Measurements from ENCODE around the gene NOTUM.
A peak's percentile ranks its signal among the peaks of the same experiment; 100 is the strongest.

NOTUM gene

DNA sequence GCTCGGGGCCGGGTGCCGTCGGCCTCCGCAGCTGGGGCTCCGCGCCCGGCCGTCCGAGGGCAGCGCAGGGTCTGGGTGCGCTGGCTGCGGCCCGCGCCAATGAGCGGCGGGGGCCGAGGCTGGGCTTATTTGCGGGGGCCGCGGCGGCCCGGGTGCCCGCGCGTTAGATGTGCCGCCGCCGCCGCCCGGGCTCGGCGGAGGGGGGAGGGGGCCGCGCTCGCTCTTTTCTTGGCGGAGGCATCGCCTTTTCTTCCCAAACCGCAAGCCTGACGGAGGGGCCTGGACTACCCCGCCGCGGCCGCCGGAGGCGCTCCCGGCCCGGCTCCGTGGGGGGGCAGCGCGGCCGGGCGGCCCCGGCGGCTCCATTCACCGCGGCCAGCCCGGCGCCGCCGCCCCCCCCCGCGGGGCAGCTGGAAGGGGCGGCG, at the start of gene NOTUM:
Gene NOTUM, minus strand, starts transcription at position 101 of the 425 bp plus-strand sequence. CDS start 278 bp downstream, outside the sequence.
- no peak for DNase-seq

DNA sequence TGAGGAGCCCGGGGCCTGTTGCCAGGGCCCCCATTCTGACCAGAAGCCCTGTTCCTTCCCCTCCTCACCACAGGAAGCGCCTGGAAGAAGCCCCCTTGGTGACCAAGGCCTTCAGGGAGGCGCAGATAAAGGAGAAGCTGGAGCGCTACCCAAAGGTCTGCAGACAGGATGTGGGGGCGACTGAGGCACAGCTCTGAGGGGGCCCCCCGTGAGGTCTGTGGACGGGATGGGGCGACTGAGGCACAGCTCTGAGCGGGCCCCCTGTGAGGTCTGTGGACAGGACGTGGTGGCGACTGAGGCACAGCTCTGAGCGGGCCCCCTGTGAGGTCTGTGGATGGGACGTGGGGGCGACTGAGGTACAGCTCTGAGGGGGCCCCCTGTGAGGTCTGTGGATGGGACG, 48.4 kb upstream of the NOTUM start:
- no peak for DNase-seq

DNA sequence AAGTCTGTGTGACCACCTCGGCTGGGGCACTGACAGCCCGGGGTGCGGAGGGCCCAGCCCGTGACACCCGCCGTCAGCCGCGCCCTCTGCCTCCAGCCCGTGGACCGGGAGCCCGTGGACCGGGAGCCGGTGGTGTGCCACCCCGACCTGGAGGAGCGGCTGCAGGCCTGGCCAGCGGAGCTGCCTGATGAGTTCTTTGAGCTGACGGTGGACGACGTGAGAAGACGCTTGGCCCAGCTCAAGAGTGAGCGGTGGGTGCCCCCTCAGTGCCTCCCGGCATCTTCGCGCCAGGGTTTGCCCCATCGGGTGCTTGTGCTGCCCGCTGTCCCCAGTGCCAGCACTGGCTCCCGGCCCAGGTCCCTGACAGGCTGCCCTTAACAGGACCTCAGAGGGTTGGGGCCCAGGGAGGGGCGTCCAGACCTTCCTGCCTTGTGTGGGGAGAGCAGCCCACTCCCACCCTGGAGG, 48.0 kb upstream of the NOTUM start:
- DNase-seq, result no peak

DNA sequence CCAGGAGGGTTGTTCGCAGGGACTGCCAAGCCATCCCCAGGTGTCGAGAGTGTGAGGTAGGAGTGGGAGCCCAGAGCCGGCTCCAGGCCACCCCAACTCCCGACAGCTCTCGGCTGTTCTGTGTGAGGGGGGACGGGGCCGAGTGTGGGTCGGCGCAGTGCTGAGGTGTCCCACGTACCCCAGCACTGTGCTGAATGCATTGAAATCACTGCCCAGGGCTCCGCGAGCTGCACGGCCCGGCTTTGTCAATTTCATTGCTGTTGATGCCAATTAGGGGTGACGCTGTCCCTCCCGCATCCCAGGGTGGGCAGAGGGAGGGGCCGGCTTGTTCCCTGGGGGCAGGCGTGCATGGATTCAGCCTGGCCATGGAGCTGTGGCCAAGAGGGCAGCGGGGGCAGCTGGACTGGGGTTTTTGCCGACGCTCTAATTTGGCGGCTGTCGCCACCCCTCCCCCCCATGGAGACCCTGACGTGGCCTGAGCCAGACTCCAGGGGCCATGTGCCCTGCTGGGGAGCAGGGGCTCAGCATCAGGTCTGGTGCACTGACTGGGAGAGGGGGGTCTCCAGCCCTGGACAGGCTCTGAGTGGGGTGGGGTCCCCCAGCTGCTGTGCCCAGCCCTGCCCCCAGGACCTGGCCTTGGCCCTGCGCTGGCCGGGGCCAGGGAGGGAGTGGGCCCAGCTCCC, 47.4 kb upstream of the NOTUM start:
- DNase-seq, result no peak

DNA sequence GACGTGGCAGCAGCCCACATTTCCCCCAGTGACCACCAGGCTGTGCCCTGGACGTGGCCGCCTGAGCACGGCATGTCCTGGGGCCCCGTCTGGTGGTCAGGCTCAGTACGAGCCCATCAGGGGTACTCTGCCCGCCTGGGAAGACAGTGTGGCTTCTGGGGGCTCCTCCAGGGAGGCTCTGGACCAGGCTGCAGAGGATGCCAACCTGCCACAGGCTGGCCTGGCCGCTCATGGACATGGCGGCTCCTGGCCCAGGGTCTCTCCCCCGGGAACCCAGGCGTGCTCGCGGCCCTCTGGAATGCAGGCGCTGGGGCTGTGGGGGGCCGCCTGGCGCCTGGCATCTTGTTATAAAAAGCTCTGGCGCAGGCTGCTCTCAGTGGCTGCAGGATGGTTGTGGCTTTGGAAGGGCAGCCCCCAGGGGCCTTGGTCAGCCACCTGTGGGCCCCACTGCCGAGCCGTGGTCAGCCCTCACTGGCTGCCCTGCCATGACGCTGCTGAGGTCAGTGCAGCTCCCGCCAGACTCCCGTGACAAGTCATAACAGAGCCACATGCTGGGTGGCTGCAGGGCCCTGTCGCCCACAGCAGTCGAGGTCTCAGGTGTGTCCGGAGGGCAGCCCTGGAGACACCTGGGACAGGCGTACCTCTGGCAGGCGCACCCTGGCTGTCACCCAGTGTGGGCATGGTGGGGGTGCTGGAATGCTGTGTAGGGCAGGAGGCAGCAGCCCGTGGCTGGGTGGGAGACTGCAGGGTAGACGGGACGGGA, 46.7 kb upstream of the NOTUM start:
- DNase-seq, result no peak

DNA sequence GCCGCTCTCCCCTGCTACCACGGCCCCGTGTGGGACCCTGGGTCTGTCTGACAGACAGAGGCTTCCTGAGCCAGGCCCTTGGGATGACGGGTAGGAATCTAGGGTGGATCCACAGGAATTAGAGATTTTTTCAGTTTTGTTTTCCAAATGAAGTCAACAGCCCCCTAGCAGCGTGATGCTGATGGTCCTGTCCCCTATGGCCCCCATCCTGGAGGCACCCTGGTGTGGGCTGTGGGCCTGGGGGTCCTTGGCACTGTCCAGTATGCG, 46.2 kb upstream of the NOTUM start:
- DNase-seq, result no peak

DNA sequence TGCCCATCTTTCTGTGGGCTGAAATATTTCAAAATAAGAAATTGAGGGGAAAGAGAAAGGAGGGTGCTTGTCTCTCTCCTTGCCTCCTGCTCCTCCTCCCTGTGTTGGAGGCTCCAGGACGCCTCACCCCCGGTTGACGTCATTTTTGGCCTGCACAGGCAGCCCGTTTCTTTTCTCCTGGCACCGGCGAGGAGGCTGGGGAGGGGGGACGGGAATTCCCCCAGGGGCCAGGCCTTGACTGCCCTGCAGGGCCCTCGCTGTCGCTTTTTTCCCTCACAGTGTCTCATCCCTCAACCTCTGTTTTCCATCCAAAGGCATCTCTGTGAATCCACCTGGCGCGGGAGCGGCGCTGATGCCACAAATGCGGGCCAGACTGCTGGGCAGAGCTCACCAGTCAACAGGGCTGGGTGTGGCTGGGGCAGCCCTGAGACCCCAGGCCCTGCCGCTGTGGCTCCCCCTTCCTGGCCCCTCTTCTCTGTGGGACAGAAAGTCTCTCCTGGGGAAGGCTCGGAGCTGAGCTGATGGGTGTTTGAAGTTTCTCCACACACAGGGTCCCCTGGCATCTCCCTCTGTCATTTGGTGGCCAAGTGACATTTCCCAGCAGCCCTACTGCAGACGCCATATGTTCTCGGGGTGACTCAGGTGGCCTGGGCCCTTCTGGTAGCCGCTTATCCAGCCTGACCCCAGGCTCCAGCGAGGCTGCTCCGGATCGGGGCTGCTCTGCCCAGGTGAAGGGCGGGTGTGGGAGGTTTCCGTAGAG, 45.7 kb upstream of the NOTUM start:
- no peak for DNase-seq

DNA sequence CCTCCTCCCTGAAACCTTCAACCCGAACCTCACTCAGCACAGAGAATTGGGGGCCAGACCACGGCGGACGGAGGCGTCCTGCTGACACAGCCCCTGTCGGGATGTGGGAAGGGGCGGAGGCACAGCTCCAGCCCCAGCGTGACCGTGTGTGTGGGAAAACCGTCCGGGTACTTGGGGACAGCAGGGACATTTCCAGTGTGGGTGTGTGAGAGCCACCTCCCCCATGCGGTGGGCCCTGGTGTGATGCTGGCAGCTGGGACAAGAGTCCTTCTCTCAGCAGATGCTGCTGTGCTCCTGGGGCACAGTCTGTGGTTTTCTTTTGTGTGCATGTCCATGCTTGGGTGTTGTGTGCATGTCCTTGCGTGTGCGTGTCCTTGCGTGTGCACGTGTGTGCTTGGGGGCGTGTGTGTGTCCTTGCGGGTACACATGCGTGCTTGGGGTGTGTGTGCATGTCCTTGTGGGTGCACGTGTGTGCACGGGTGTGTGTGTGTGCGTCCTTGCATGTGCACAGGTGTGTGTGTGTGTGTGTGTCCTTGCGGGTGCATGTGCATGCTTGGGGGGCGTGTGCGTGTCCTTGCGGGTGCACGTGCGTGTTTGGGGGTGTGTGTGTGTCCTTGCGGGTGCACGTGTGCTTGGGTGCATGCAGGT, 44.8 kb upstream of the NOTUM start:
- no peak for DNase-seq

DNA sequence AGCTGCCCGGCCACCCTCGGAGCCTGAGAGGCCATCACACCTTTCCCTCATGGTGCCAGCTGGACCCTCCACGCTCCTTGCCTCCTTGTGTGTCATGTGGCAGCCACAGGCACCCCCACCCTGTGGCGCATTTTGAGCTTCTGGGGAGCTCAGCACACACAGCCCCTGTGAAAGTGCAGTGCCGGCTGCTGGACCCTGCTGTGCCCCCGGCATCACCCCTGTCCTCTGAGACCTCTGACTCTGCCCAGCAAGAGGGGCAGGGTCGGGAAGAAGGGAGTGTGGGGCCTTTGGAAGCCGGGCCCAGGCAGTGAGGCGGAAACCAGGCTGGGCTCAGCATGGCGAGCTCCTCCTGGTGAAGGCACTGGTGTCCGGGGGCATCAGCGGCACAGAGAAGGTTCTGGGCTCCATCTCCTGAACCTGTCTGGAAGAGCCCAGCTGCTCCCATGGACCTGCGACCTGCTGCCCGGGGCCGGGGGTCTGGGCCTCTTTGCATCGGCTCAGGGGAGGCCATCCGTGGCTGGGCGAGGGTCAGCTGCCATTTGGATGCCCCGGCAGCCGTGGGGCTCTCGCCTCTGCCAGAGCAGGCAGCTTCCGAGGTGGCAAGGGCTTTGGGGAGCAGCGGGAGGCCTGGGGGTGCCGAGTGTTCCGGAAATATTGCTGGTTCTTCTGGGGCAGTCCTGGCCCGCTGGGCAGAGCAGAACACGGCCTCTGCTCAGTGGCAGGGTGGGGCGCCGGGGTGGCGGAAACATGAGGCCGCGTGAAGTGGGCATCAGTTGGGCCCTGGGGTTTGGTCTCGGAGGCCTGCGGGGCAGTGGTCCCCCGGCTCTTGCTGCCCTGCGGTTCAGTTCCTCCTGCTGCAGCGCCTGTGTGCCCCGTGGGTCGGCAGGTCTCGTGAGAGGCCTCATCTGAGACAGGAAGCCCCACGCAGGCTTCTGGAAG, 43.8 kb upstream of the NOTUM start:
- no peak for DNase-seq

DNA sequence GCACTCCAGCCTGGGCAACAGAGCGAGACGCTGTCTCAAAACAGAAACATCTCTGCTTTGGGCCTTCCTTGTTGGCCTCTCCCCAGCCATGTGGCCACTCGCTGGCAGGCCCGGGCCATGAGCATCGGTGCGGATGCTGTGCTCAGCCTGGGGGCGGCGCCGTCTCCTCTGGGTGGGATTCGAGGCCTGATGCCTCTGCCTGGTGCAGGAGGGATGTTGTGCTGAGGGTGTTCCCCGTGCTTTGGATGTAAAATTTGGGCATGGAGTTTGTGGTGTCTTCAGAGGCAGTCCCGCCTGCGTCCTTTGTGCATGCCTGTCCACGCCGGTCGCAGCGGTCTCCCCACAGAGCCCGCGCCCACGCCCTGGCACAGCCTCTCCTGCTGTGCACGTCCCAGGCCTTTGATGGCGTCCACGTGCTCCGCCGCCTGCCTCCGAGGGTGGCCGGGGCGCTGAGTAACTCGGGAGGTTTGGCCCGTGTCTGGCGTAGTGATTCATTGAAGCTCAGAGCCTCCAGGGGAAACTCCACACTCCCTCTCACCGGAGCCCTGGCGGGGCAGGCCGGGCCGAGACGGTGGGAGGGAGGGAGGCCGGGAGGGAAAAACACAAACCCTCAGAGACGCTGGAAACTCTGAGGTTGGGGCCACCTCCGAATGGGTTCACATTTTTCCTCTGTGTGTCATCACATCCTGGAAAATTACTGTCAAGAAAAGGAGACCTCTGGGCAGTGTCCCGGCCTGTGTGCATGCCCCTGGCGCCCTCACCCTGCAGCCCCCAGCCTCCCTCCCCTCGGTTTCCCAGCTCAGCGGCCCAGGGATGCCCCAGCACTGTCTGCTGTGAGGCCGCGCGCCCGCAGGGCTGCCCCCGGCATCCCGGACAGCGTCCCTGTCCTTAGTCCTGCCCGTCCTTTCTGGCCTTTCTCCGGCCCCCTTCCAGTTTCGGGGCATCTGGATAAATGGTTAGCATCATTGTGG, 42.7 kb upstream of the NOTUM start:
- peak; percentile 33 for DNase-seq

DNA sequence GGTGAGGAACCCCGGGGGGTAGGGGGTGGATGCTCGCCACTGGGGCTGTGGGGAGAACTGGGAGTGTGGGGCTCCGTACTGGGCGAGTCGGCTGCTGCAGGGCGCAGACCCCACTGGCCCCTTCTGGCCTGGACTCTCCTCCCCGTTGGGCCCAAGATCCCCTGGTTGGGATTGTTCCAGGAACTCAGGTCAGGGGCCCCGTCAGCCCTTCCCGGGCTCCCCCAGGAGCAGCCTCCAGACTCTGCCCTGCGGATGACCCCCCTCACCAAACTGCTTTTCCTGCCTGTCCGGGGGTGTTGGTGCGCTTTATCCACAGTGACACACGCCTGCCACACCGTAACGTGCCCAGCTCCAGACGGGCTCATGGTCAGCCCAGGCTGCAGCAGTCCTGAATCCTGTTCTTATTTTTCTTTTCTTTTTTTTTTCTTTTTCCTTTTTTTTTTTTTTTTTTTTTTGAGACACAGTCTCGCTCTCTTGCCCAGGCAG, 40.6 kb upstream of the NOTUM start:
- DNase-seq, result no peak

DNA sequence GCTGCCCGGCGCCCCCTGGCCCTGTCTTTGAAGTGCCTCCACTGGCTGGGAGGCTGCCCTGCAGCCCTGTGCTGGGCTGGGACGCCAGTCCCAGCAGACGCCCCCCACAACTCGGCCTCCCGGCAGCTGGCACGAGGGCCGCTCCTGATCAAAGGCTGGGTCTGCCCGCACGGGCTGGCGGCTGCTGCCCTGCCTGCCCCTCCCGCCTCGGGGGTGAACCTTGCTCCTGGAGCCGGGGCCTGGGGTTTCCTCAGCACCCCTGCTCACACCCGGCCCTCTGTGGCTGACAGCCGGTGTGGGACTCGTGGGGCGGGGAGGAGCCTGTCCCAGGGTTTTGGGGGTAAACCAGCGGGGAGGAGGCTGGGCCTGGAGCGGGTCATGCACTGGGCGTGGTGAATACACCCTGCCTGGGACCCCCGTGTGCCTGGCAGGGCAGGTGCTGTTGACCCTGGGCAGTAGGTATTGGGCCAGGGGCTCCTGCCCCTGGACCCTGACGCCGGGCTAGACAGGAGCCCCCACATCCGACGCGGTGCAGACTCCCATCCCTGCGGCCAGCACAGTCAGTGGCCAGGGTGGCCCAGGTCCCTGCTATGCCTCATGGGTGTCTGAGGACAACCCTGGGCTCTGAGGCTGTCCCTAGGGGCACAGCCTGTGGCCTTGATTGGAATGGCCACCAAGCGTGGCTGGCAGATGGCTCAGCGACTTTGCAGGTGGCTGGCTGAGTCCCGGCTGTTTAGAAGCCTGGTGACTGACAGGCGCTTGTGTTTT, 40.0 kb upstream of the NOTUM start:
- DNase-seq, result no peak

DNA sequence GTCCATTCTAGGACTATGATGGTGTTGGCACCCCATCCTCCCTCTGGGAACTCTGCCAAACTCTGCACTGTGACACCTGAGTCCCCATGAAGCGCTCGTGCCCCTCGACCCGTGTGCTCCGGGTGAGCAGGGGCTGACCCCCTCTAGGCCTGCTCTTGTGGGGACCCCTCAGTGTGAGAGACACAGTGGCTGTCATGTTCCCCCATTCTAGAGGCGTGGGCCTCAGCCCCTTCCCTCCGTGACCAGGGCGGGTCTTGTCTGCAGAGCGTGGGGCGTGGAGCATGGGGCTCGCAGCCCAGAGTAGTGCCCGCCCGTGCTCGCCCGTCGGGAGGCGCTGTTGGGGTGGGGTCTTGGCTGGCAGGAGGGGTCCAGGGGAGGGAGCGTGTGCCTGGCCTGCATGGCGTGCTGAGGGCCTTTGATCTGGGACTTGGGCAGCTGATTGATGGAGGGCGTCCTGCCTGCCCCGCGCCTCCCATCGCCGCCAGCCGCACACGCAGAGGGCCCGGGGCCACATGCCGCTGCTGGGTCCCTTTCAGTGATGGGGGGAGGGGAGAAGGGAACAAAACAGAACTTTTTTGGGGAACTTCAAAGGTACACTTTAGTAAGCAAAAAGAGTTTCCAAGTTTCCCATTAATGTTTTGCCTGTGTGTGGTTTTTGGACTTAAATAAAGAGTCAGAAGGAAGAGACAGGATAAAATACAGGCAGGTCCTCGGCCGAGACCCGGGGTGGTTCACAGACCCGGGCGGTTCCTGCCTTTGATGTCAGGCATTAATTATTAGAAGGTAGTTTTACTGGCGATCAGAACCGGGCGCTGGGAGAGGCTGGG, 39.2 kb upstream of the NOTUM start:
- DNase-seq, result no peak

DNA sequence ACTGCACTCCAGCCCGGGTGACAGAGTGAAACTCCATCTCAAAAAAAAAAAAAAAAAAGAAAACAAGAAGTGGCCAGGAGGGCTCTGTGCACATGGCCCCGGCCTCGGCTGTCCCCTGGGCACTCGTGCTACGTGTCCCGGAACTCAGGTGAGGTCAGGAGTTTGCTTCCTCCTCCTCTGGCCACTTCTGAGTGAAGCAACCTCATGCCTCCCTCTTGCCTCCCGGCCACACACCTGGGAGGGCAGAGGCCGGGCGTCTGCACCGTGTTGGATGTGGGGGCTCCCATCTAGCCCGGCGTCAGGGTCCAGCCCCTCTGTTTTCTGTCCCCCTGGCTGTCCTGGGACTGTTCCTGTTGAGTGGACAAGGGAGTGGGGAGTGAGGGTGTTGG, 38.6 kb upstream of the NOTUM start:
- no peak for DNase-seq

DNA sequence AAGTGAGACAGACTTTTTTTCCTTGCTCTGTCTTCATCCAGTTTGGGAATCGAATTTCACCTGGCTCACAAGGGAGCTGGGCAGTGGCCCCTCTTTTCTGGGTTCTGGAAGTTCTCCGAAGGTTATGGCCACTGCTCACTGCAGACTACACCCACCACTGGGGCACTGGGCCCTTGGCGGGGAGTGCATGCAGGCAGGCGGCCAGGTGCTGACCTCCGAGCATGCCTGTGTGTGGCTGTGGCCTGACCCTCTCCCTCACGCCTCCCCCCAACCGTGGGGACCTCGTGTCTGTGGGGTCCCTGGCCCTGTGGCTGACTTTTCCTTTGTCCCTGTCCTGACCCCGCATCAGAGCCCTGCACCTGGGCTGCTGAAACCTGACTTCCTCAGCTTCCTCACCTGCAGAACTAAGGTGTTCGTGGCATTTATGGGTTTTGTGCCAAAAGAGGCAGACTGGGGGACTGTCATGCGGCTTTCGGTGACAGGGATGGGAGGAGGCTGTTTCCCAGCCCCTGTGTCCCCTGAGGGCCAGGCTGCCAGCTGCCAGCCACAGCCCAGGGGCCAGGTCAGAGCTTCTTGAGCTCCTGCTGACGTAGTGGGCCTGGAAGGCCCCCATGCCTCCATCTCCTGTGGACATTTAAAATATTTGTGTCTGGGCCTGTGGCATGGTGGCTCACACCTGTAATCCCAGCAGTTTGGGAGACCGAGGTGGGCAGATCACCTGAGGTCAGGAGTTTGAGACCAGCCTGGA, 37.9 kb upstream of the NOTUM start:
- no peak for DNase-seq

DNA sequence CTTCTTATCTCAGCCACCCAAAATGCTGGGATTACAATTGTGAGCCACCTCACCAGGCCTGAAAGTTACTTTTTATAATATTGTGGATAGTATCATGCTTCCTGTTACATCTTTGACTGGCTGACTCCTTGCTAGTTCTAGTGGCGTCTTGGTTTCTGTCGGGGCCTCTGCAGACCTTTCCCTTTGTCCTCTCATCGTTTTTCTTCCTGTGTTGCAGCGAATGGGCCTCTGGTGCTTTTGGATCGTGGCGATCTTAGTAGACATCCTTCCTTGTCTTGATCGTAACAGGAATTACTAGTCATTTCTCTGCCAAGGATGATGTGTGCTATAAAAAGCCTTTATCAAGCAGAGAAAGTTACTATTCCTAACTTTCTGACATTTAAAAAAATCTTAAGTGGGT, 37.2 kb upstream of the NOTUM start:
- no peak for DNase-seq

DNA sequence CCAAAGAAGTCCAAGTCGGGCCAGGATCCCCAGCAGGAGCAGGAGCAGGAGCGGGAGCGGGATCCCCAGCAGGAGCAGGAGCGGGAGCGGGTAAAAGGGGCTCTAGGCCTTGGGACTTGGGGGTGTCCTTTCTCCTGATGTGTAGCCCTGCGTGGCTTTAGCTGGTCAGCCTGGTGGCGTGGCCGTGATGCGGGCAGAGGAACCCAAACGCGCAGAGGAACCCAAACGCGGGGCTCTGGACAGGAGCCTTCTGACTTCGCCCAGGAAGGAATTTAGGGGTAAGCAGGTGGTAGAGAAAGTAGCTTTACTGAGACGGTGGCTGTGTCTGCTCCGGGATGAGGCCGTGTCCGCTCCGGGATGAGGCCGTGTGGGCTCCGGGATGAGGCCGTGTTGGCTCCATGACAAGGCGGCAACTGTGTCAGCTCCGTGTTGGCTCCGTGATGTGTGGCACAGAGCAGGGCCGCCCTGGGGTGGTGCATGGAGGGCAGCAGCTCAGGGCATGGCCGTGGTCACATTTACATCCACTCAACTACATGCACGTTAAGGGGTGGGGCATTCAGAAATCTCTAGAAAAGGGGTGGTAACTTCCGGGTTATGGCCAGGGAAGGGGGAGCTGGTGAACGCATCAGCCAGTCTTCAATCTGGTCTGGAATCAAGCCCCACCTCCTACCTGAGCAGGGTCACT, 35.9 kb upstream of the NOTUM start:
- no peak for DNase-seq
